ENCODE measurements around the gene ARFGAP3.

- TF ChIP-seq SP1 (IDR thresholded peaks at IDR 0.05) (no peak), CTBP1 (IDR thresholded peaks at IDR 0.05; ENCODE audit: borderline replicate concordance) (no peak), TARDBP (IDR thresholded peaks at IDR 0.05) (no peak), FOXA1 (IDR thresholded peaks at IDR 0.05) (no peak), FOXK2 (IDR thresholded peaks at IDR 0.05) (no peak), ELF4 (IDR thresholded peaks at IDR 0.05) (no peak), HDGF (IDR thresholded peaks at IDR 0.05; ENCODE audit: borderline replicate concordance) (no peak), SUZ12 (IDR thresholded peaks at IDR 0.05) (no peak), ARNT (IDR thresholded peaks at IDR 0.05) (no peak), BHLHE40 (IDR thresholded peaks at IDR 0.05; ENCODE audit: borderline replicate concordance) (no peak), FOXM1 (IDR thresholded peaks at IDR 0.05; ENCODE audit: borderline replicate concordance) (no peak), L3MBTL2 (conservative IDR thresholded peaks at IDR 0.05) (no peak)
These were observed 49.9 kb downstream of the ARFGAP3 start for GRCh38 chr22:42807185-42807584.
